GM23248 (cell line): ENCODE results near the gene GNG8.

Experiments
- EZH2 ChIP-seq: fragments of 200-600 bp; sonication (generic); IDR thresholded peaks from 2 replicates; pipeline ENCODE4 v1.6.1; 2018; ENCODE audit warnings: antibody characterized with exemption, mild to moderate bottlenecking; ENCODE audit not compliant: insufficient read depth, poor library complexity, severe bottlenecking
- EZH2phosphoT487 ChIP-seq: fragments of 200-600 bp; sonication (generic); IDR thresholded peaks from 2 replicates; pipeline ENCODE4 v1.6.1; 2018; ENCODE audit warnings: antibody characterized with exemption, moderate library complexity, mild to moderate bottlenecking, low read depth; ENCODE audit not compliant: insufficient read depth

- no peak for TF ChIP-seq EZH2phosphoT487
- TF ChIP-seq EZH2: no peak
These were observed 15.7 kb downstream of the GNG8 start for GRCh38 chr19:46620267-46620666.
